Hematopoietic multipotent progenitor cell treated with erythropoietin and hydrocortisone succinate and interleukin-3 and kit ligand, for 6 days (in vitro differentiated cells): ENCODE measurements around the gene TMEM168.
A peak's percentile ranks its signal among the peaks of the same experiment; 100 is the strongest.
"Not testable (repeated sequence)": the region's sequence is repeated elsewhere in the genome, so short reads cannot be mapped to it uniquely, and the experiment has no call there.

Experiments
- DNase-seq: peaks from one replicate; pipeline ENCODE4 v3.0.0-alpha.2; 2015

TMEM168 gene

DNA sequence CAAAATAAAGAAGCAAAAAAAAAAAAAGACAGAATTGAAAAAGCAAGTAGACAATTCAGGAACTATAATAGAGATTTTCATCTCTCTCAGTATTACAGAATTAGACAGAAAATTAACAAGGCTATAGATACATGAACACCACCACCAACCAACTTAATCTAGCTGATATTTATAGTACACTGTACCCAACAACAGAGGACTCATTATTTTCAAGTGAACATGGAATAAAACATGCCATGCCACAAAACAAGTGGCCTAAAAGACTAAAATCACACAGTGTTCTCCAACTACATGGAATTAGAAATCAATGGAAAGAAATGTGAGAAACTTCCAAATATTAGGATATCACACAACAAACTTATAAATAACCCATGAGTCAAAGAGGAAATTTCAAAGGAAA, 9.1 kb downstream of the TMEM168 start:
- no peak for DNase-seq

DNA sequence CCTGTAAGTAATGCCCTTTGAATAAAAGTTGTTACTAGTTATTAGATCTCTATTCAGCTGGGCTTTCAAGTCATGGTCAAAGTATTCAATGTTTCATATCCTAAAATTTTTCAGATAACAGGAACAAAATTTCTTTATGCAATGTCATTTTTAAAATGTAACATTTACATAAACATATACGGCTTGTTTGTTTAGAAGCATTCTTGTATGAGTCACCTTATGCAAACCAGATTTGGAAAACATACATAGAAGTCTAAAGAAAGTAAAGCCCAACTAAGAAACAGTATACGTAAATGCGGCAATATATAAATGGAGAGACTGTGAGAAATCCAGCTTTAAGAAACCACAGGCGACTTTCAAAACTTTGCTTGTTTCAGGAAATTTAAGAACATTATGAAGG, 10.5 kb downstream of the TMEM168 start:
- DNase-seq = no peak

DNA sequence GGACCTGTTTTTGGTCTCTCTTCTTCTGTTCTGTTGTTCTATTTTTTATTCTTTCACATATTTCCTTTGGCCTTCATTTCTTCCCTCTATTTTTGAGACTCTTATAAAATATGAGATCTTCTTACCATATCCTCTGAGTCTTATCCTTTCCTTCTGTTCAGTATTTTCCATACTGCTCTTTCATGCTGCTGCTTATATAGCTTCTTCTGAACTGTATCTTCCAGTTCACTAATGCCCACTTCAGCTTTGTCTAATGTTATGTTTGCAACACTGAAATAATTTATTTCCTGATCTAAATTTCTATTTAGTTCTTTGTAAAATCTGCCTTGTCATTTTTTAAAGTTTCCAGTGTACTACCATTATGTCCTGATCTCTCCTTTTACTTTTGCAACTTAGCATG, 12.8 kb downstream of the TMEM168 start:
- no peak for DNase-seq

DNA sequence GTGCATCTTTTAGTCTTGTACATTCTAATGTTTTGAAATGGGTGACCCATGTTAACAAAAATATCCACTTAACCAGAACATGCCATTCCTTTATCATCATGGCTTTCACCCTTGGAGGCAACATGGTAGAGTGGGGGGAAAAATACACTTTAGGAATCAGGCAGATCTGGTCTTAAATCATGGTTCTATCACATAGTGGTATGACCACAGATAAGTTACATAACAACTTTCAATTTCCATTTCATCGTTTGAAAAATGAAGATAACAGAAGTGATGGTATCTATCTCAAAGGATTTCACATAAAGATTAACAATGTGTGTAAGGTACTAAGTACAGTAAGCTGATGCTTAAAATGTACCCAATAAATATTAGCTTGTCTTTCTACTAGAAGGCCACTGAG, 19.0 kb downstream of the TMEM168 start:
- DNase-seq = peak; percentile 11

DNA sequence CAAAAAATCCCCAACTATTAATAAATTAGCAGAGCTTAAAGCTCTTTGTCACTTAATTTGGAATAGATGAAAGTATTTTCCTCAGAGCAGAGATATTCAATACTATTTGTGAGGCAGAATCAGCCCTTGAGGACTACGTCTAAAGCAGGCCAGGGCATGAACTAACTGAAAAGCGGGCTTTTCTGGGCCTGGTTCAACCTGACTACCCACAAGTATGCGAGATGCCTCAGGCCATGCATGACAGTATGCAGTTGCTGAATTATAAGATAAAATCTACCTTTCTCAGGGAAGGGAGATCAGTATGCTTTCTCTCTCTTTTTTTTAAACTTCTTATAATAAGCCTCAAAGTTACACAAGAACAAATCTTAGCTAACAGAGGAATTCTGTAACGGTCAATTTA, 20.1 kb downstream of the TMEM168 start:
- no peak for DNase-seq

DNA sequence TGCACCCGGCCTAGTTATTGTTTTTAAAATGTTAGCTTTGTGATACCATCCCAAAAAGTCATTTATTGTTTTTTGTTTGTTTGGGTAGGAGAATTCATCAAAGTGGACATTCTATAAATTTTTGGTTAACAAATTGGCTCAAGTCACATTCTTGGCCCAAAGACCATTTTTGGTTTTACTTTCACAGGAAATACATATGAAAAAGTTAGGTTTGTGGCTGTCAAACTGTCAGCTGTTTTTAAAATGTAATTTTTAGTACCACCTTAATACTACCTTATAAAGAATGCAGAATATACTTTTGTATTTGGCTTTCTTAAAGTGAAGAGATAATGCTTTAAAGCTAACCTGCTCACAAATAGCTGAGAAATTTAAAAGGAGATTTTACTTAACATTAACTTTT, 25.1 kb downstream of the TMEM168 start:
- DNase-seq = no peak

DNA sequence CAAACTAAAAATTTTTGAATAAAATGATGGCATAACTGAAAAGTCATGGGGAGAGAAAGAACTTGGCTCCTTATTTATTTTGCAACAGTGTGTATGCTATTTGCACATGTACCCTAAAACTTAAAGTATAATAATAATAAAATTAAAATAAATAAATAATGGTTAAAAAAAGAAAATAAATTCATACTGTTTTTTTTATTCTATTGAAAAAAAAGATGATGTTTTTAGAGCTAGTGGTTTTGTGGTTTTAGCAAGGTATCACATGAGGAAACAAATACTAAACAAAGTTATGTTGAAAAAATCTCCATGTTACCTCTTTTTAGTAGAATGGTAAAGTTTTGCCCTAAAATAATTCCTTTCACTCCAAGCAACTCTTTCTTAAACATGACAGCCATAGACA, 26.2 kb downstream of the TMEM168 start:
- DNase-seq = no peak

DNA sequence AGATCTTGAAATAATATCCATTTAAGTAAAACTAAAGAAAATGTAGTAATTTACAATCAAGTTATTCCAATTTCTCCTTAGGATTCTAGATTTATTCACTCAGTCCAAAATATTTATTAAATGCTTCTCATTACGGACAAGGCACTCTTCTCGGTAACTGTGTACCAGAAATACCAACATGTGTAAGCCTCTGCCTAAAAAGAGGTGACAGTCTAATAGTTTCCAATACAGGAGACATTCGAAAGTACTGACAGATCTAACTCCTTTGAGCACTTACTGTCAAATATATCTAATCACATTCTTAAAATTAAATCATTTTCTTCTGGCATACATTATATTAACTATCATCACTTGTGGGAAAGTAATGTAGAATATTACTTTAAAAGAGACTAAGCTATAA, 26.9 kb downstream of the TMEM168 start:
- no peak for DNase-seq

DNA sequence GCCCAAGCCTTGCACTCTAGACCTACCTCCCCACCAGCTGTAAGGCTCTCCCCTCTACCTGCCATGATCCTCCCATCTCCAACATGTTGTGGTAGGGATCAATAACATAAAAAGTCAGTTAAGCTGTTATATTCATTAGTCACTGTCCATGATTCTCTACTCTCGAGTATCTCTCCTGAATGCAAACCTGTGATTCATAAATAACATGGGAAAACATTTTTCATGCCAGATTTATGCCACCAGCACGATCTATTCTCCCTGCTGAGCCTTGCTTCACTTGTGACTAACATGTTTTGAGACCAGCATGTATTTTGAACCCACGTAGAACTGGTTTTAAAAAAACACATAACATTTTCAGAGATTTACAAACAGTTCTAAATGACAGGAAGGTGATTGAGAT, 30.3 kb downstream of the TMEM168 start:
- DNase-seq = no peak

DNA sequence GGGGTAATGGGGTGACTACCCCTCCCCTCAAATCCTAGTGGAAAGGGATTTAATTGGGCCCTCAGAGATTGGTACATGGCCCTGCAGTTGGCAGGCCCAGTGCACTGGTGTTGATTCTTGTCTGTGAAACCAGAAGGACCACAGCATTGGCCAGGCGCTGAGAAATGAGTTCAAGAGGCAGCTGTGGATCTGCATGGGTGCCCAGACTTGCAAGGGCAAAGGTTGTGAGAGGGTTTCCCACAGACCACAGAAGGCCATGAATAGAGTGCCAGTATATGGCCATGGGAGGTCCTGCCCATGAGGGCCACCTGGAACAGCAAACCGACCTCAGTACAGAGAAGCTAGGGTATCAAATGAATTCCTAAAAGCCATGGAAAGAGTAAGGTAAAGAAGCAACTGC, 32.9 kb downstream of the TMEM168 start:
- no peak for DNase-seq

DNA sequence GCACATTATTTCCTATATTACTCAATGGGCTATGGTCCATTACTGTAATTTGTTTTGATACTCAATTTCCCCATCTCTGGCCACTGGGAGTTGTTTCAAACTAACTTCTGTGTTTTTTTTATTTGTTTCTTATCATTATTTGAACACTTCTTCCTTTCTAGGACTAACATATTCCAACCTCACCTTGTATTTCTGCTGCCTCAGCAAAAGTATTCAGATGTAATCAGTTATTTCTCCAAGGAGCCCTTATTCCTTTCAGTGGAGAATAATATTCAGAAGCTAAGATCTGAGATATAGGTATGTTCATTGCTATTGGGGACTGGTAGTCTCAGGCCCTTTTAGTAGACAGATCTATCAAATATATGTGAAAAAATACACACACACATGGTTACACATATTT, 36.9 kb downstream of the TMEM168 start:
- DNase-seq = no peak

DNA sequence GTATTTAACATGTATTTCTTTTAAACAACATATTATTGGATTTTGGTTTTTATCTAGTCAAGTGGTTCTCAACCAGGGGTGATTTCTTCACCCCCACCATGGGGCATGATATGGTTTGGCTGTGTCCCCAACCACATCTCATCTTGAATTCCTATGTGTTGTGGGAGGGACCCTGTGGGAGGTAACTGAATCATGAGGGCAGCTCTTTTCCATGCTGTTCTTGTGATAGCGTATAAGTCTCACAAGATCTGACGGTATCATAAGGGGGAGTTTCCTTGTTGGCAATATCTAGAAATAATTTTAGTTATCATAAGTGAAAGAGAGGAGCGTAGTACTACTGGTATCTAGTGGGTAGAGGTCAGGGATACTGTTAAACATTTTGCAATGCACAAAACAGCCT, 37.6 kb downstream of the TMEM168 start:
- peak; percentile 19 for DNase-seq

DNA sequence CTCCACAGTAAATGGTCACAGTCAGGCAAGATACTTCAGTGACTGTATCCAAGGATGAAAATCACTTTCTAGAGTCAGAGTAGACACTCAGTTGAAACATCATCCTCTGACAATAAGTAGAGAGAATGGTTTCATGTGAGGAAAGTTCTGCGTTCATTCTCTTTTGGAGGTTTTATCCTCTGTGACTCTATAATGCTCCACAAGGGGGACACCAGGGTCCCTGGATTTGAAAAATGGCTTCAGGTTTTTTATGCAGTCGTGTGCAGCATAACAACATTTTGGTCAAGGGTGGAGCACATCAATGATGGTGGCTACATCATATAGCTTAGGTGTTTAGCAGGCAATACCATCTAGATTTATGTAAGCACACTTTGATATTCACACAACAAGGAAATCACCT, 40.4 kb downstream of the TMEM168 start:
- DNase-seq = peak; percentile 24

DNA sequence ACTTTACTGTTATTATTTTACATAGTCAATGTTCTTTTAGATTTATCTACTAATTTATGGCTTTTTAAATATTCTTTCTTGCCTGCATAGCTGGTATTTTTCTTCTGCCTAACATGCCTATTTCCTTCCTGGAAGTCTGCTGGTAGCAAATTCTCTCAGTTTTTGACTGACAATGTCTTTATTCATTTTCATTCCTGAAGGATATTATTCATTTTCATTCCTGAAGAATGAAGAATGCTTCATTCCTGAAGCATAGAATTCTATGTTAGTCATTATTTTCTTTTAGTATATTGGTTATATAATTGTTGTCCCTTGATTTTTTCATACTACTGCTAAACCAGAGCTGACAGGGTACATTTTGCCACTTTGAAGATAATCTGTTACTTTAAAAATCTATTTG, 41.8 kb downstream of the TMEM168 start:
- no peak for DNase-seq

DNA sequence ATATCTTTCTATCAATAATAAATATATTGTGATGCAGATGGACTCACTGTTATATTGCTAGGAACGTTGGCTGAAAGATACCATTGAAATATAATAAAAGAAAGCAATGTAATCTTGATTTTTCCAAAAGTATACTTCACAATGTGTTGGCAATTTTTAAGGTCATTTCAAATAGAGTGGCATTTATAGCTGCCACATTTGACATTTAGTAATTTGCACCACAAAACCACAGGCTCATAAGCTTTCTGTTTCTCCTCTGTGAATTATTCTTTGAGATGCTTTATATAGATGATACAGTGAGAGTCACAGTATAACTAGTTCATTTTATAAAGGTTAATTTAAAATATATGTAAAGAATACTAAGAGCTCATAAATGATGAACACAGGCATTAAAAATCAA, 44.6 kb downstream of the TMEM168 start:
- DNase-seq = no peak

DNA sequence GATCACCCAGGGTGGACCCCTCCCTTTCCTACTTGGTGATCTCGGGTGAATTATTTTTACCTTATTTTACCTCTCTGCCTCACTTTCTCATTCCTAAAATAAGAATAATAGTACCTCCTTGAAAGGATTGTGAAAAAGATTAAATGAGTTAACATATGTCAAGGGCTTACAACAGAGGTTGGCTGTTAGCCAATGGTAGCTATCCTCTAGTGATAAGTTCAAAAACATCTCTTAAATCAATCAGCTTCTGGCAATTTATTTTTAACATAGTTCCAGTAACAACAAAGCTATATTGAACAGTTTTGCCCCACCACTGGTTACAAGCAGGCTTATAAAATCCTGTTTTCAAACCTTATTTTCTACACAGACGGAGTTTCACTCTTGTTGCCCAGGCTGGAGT, 45.4 kb downstream of the TMEM168 start:
- no peak for DNase-seq

DNA sequence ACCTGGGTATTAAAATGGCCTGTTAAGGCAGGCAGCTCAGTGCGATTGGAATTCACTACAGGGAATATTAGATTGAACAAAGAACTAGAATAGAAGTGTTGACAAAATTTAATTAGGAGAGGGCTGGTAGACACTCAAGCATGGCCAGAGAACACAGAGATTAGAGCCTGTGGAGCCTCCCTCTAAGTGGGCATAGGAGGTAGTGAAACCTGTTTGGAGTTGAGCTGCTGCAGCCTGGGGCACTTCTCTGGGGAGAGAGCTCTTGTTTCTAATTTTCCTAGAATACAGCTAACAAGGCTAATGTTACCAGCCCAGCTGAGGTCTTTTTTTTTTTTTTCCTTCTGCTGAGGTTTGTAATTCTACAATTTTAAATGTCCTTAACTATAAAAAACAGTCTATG, 46.4 kb downstream of the TMEM168 start:
- no peak for DNase-seq

DNA sequence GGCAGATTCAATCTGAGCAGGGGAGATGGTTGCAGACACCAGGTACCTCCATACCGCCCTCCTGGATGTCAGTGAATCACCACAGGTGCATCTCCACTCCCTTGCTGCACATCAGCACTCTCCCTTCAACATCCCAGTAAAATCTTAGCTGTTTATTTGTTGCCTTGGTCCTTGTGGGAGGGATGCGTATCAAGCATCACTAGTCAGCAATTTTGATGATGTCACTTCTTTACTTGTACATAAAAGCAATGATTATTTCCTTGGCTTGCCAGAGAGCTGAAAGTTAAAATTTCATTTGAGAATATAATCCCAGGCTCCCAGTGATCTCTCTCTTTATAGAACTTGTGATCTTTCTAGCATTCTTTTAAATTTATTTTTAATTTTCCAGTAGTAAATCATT, 49.5 kb downstream of the TMEM168 start:
- DNase-seq = no peak

DNA sequence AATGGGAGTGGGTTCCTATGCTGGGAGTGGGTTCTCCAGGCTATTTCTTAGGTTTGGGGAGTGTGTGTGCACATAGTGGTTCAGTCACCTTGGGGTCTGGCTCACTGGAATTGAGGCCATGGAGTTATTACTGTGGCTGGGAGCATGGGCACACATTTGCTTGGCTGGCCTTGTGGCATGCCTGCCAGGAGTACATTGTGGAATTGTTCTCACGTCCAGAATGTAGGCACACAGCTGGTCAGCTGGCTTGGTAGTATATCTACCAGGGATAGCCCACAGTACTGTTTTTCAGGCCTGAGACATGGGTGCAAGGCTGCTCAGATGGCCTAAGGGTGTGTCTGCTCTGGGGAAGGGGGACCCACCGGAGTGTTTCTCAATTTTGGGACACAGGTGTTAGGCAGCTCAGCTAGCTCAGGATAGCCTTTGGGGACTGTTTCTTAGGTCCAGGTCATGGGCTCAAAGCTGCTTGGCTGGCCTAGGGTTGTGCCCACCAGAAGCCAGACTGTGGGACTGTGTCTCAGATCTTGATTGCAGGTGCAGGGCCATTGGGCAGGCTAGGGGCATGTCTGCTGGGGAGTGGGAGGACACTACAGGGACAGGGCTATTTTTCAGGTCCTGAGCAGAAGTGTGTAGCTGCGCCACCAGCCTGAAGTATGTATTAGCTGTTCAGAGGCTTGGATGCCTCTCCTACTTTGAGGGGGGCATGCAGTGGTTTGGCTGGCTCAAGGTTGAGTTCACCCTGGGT, 50.6 kb downstream of the TMEM168 start:
- DNase-seq = no peak

DNA sequence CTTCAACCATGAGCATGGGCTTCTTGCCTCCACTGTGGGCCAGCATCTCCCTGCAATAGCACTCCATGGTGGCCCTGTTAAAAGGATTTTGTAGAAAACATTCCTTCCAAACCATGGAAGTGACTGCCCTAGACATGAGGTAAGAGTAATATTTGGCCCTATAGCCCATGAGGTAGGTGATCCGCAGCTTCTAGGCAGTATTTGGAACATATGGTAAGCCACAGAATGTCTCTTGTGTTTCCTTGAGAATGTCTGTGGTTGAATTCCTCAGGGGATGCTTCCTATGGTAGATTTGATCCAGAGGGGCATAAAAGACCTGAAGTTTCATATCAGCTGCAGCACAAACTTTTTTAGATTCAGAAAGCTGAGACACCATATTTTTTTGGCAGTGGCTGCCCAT, 54.9 kb downstream of the TMEM168 start:
- DNase-seq = no peak

DNA sequence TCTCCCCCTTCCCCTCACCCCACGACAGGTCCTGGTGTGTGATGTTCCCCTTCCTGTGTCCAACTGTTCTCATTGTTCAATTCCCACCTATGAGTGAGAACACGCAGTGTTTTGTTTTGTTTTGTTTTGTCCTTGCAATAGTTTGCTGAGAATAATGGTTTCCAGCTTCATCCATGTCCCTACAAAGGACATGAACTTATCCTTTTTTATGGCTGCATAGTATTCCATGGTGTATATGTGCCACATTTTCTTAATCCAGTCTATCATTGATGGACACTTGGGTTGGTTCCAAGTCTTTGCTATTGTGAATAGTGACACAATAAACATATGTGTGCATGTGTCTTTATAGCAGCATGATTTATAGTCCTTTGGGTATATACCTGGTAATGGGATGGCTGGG, 58.9 kb downstream of the TMEM168 start:
- not testable (repeated sequence) for DNase-seq

DNA sequence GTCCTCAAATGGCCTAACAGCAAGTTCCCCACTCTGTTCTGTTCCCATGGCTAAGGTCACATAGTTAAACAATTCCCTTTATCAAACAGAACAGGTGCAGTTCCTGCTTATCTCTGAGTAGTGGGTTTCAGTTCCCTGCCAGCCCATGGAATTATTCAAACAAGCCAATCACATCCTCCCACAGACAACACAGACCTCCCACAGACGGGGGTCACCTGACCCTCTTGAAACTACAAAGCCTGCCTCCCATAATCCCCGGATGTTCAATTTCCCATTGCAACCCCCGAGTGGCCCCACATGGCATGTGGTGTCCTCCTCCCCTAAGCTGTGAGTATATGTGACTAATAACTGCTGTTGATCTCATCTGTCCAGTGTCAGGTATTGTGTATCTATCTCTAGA, 64.1 kb downstream of the TMEM168 start:
- no peak for DNase-seq

DNA sequence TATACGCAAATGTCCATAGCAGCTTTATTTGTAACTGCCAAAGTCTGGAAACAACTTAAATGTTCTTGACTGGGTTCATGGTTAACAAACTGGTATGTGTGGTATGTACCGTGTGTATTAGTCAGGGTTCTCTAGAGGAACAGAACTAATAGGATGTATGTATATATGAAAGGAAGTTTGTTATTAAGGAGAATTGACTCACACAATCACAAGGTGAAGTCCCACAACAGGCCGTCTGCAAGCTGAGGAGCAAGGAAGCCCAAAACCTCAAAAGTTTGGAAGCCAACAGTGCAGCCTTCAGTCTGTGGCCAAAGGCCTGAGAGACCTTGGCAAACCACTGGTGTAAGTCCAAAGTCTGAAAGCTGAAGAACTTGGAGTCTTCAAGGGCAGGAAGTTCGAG, 66.8 kb downstream of the TMEM168 start:
- no peak for DNase-seq

DNA sequence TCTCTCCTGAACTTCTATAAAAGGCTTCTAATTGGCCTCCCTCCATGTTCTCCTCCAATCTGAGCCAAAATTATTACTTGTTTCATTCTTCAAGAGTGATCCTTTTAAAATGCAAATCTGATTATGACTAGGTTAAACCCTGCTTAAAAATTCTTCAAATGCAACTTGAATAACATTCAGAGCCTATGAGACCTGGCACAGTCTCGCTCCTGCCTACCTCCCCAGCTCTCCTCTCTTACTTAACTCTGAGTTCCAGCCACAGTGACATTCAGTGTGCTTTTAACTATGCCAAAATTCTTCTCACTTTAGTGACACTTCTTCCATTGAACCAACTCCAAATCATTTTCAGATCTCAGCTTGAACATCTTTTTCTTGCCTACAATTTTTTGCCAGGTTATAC, 68.8 kb downstream of the TMEM168 start:
- no peak for DNase-seq

DNA sequence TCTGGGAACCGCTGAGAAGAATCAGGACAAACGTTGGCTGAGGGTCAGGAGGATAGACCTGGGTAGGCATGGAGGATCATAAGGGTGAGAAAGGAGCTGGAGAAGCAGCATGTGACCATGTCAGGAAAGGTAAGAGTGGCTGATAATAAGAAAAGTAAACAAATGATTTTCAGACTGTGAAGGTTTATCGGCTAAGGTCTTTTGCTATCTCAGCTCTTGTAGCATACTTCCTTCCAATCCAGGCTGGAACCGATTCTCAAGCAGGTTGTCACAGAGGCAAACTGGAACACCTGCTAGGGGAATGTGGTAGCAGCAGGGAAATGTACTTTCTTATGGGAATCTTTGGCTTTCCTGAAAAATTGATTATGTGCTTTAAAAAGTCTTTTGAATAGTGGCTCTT, 74.7 kb downstream of the TMEM168 start:
- no peak for DNase-seq

DNA sequence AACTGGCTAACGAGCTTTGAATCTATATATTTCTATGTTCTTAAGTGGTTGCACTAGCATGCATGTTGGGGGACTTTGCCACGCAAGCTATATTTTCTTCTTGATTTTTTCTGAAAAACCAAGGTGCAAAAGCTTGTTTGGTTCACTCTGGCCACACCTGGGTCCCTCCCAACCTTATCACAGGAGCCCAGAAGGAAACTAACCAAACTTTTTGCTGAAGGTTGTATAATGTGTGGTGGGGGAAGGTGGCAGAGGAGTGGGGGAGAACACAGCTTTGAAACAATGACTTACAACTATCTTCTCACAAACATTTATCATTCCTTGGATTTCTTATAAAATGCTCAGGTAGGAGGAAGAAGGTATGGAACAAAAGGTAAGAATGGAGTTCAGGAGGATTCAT, 75.3 kb downstream of the TMEM168 start:
- DNase-seq = no peak
